Transverse colon (tissue), 4 donors: Measurements from ENCODE around the gene USP19. TPM values are rescaled to one million over a fixed set of nuclear protein-coding genes. Genes with fewer than 3 reads are reported as not detected.
A peak's percentile ranks its signal among the peaks of the same experiment; 100 is the strongest.

Source experiments
- DNase-seq: peaks from one replicate; pipeline ENCODE4 v3.0.0-alpha.2; 2019
- H3K27ac ChIP-seq, 4 donors: fragments of 200-600 bp; sonication (generic); 2 replicates each; pipeline ENCODE4 v1.5.1; 2016 to 2018; ENCODE audit warnings: inconsistent platforms in 4 of 4
- H3K27me3 ChIP-seq: fragments of 200-600 bp; sonication (generic); 2 replicates; pipeline ENCODE4 v1.5.1; 2017; ENCODE audit warnings: inconsistent platforms
- H3K36me3 ChIP-seq, 4 donors: fragments of 200-600 bp; sonication (generic); 2 replicates each; pipeline ENCODE4 v1.5.1; 2017 to 2019; ENCODE audit warnings: inconsistent platforms in 4 of 4
- H3K4me1 ChIP-seq, 4 donors: fragments of 200-600 bp; sonication (generic); 2 replicates each; pipeline ENCODE4 v1.5.1; 2017 to 2020; ENCODE audit warnings: inconsistent platforms in 4 of 4
- H3K4me3 ChIP-seq, 4 donors: fragments of 200-600 bp; sonication (generic); 1 replicate in 1 of 4; 2 replicates in 3 of 4; pipeline versions ENCODE4 v1.5.1 to v1.6.1; 2017 to 2019; ENCODE audit warnings: inconsistent platforms in 4 of 4
- H3K9me3 ChIP-seq, 2 donors: fragments of 200-600 bp; sonication (generic); 2 replicates each; pipeline ENCODE4 v1.5.1; 2017 to 2019; ENCODE audit warnings: inconsistent platforms in 2 of 2
- EP300 ChIP-seq: sonication (generic); formaldehyde crosslinking; IDR thresholded peaks from one replicate; pipeline ENCODE4 v1.6.1; 2017; ENCODE audit warnings: antibody characterized with exemption, low read depth
- POLR2A ChIP-seq: fragments of 450-650 bp; IDR thresholded peaks from one replicate; pipeline ENCODE4 v1.6.1; 2016; ENCODE audit warnings: antibody characterized with exemption, mild to moderate bottlenecking, moderate library complexity
- POLR2AphosphoS5 ChIP-seq, 3 donors: sonication (generic); formaldehyde crosslinking; IDR thresholded peaks; one replicate each; pipeline ENCODE4 v1.6.1; 2016; ENCODE audit warnings: antibody characterized with exemption in 3 of 3
- WGBS, 2 donors: methylation state at CpG; one replicate each; pipeline ENCODE4 v1.1.5; 2018; ENCODE audit warnings: low coverage in 1 of 2; 5-methylcytosine and 5-hydroxymethylcytosine counted together
- in situ Hi-C, 4 donors: fragments of 200-750 bp; cut with MboI; loops; one replicate each; pipeline versions ENCODE4 v1.15.0 to v1.15.1; 2017; ENCODE audit warnings: low sequenced_read_pairs in 3 of 4, low pct_ligation_motif_present in 1 of 4, low pct_unique_long_range_greater_than_20kb in 1 of 4
- intact Hi-C: fragments of 100-400 bp; cut with DNase I; formaldehyde crosslinking; loops from one replicate; pipeline ENCODE4 v1.15.1; 2023; ENCODE audit warnings: low total_unique reads
- total RNA-seq, 4 donors: library from RNA; depleted of rRNA; stranded (reverse); fragments of >200 nt; gene quantifications; one replicate each; pipeline ENCODE4 v1.1.0, GENCODE V29; 2016
- TF ChIP-seq, protein P1 (sequence below), 5 experiments: fragments of 200-600 bp in 3 of 5; fragments of 450-650 bp in 2 of 5; sonication (generic) in 3 of 5; IDR thresholded peaks; 1 replicate in 2 of 5; 2 replicates in 3 of 5; pipeline ENCODE4 v1.5.1; 2016 to 2017; ENCODE audit warnings: antibody characterized with exemption in 5 of 5, inconsistent platforms in 3 of 5, mild to moderate bottlenecking in 2 of 5, moderate library complexity in 1 of 5

The USP19 gene
- total RNA-seq, 4 donors from 2014 or later: 66.5 to 86.2 (median 71.7) TPM

DNA sequence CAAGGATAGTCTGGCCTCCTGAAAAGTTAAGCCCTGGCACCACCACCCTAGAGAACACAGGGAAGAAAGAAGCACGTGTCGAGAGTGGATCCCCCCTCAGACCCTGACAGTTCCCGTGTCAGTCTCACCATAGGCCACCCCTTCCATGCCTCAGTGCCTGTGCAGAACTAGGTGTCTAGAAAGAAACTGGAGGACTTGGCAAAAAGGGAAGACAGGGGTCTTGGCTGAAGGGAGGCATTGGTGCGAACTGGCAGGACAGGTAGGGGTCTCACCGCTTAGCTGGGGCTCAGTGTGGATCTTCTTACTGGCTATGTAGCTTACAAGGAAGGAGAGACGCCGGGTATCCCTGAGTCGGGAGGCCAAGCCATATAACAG is 16.6 kb downstream of the USP19 start:
- TF ChIP-seq POLR2AphosphoS5 (IDR thresholded peaks at IDR 0.05): no peak
- TF ChIP-seq, protein P1, sequence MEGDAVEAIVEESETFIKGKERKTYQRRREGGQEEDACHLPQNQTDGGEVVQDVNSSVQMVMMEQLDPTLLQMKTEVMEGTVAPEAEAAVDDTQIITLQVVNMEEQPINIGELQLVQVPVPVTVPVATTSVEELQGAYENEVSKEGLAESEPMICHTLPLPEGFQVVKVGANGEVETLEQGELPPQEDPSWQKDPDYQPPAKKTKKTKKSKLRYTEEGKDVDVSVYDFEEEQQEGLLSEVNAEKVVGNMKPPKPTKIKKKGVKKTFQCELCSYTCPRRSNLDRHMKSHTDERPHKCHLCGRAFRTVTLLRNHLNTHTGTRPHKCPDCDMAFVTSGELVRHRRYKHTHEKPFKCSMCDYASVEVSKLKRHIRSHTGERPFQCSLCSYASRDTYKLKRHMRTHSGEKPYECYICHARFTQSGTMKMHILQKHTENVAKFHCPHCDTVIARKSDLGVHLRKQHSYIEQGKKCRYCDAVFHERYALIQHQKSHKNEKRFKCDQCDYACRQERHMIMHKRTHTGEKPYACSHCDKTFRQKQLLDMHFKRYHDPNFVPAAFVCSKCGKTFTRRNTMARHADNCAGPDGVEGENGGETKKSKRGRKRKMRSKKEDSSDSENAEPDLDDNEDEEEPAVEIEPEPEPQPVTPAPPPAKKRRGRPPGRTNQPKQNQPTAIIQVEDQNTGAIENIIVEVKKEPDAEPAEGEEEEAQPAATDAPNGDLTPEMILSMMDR (IDR thresholded peaks at IDR 0.05): no peak
- no peak for TF ChIP-seq EP300
- no peak for TF ChIP-seq POLR2A
- Histone ChIP-seq H3K4me1 (peaks cover 16 to 26% (median 21%) of the 10 kb centered on the region in 4 donors), H3K9me3 (no peaks in the 10 kb centered on the region), H3K36me3 (peaks cover 0 to 35% (median 12%) of the 10 kb centered on the region in 4 donors), H3K4me3 (peak overlapping the region; percentile 75 to 96 (median 82)), H3K27me3 (no peaks in the 10 kb centered on the region), H3K27ac (peak overlapping the region; percentile 86 to 93 (median 90))
- DNase-seq: no peak
- intact Hi-C loops (no loop called here), in situ Hi-C loops (no loop called here)
- WGBS, 2 donors: 2% methylated on average over 8 of the region's 8 CpGs; no CpG with 5 or more reads in 1 of the 2 donors

DNA sequence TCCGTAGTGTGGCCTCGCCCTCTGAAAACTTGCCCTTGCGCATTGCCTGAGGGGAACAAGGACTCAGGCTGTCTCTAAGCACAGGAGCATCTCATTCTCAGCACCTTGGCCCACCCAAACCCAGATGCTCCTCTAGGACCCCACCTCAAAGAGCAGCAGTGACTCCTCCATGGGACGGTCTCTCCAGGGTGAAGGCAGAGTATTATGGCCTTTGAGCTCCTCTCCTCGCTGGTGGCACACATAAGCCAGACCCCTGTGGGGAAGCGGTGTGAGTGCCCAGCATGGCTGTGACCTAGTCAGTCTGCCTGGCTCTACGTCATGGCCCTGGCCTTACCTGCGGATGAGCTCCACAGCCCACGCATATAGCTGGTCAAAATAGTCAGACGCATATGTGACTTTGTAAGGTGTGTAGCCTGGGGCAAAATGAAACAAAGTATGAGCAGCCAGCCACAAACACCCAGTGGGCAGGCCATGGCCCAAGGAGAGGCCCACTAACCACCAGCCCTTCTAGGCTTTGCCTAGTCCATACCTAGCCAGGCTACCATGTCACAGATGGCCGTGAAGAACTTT is 20.5 kb downstream of the USP19 start:
- no peak for DNase-seq
- Histone ChIP-seq H3K4me3 (no peak overlapping the region), H3K36me3 (peaks cover 0 to 45% (median 15%) of the 10 kb centered on the region in 4 donors), H3K4me1 (peaks cover 9 to 20% (median 14%) of the 10 kb centered on the region in 4 donors), H3K27ac (no peak overlapping the region), H3K27me3 (no peaks in the 10 kb centered on the region), H3K9me3 (no peaks in the 10 kb centered on the region)
- intact Hi-C loops (no loop called here), in situ Hi-C loops (no loop called here)
- TF ChIP-seq EP300 (no peak), POLR2AphosphoS5 (IDR thresholded peaks at IDR 0.05) (no peak), POLR2A (no peak)
- TF ChIP-seq, protein P1 (IDR thresholded peaks at IDR 0.05): no peak
- WGBS, 2 donors: 91% methylated on average over 11 of the region's 11 CpGs; no CpG with 5 or more reads in 1 of the 2 donors

DNA sequence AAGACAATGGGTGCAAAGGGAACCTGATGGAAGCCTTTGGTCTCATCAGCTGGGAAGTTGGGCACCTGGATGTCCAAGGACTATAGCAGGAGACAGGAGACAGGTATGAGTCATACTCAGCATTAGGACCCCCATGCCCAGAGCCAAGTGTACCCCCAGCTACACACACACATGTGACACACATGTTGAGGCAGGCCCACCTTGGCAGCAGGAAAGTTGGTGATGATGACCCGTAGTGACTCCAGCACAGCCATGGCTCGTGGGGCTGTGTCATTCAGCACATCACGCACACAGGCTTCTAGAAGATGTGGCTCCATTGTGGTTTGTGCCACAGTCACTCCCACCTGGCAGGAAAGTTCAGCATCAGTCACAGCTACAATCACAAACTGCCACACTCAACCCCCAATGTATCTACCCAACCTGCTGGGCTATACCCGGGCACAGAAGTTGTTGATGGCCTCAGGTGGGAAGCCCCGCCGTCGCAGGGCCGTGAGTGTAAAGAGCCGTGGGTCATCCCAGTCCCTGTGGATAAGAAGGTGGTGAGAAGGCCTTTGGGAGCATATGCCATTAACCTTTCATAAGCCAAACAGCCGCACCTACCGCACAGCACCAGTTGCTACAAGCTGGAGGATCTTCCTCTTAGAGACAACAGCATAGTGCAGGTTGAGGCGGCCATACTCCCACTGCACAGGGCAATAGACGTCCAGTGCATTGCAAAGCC is 21.6 kb downstream of the USP19 start:
- H3K4me3 ChIP-seq: no peak overlapping the region
- H3K27me3 ChIP-seq: no peaks in the 10 kb centered on the region
- peaks cover 0 to 45% (median 15%) of the 10 kb centered on the region in 4 donors for H3K36me3 ChIP-seq
- TF ChIP-seq POLR2A (no peak), EP300 (no peak), POLR2AphosphoS5 (IDR thresholded peaks at IDR 0.05) (no peak)
- TF ChIP-seq, protein P1 (IDR thresholded peaks at IDR 0.05): no peak
- no peaks in the 10 kb centered on the region for H3K9me3 ChIP-seq
- H3K27ac ChIP-seq: no peak overlapping the region
- no peak for DNase-seq
- H3K4me1 ChIP-seq: peaks cover 13 to 21% (median 18%) of the 10 kb centered on the region in 4 donors
- WGBS, 2 donors: 92% methylated on average over 13 of the region's 13 CpGs; no CpG with 5 or more reads in 1 of the 2 donors
- intact Hi-C loops: no loop called here
- in situ Hi-C loops: no loop called here

DNA sequence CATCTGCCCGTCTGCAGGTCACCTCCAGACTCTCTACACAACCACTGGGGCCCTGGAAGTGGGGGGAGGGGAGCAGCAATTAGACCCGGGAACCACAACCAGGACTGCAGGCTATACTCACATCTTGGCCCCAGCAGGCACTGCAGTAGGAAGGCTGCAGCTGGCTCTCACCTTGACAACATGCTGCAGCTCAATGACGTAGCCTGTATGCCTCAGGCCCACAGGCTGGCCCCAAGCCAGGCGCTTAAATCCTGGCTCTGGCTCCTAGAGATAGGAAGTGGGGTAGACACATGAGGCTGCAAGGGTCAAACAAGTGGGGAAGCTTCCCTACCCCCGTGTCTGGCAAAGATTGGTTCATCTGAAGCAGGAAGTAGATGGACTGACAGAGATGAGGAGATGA is 22.2 kb downstream of the USP19 start:
- intact Hi-C loops: no loop called here
- H3K27ac ChIP-seq: no peak overlapping the region
- no peaks in the 10 kb centered on the region for H3K27me3 ChIP-seq
- in situ Hi-C loops: no loop called here
- H3K9me3 ChIP-seq: no peaks in the 10 kb centered on the region
- H3K4me1 ChIP-seq: peaks cover 7 to 14% (median 12%) of the 10 kb centered on the region in 4 donors
- peaks cover 0 to 45% (median 15%) of the 10 kb centered on the region in 4 donors for H3K36me3 ChIP-seq
- DNase-seq: no peak
- WGBS, 2 donors: 59% methylated on average over 5 of the region's 5 CpGs; no CpG with 5 or more reads in 1 of the 2 donors
- no peak overlapping the region for H3K4me3 ChIP-seq
- no peak for TF ChIP-seq POLR2AphosphoS5 (IDR thresholded peaks at IDR 0.05)
- no peak for TF ChIP-seq EP300
- no peak for TF ChIP-seq POLR2A
- TF ChIP-seq, protein P1 (IDR thresholded peaks at IDR 0.05): no peak
